IPS-18c (cell line): ENCODE data around the gene MED10.
"Not testable (repeated sequence)": the region's sequence is repeated elsewhere in the genome, so short reads cannot be mapped to it uniquely, and the experiment has no call there.

ENCODE experiments used
- H3K4me3 ChIP-seq: 2 replicates; pipeline ENCODE4 v1.7.0; 2013; ENCODE audit warnings: low read depth, mild to moderate bottlenecking, low read length, moderate library complexity; ENCODE audit not compliant: insufficient read depth
- H3K9me3 ChIP-seq: one replicate; pipeline ENCODE4 v1.6.1; 2013; ENCODE audit warnings: mild to moderate bottlenecking, low read length, moderate library complexity; ENCODE audit not compliant: control insufficient read depth, insufficient read depth

Gene MED10

DNA sequence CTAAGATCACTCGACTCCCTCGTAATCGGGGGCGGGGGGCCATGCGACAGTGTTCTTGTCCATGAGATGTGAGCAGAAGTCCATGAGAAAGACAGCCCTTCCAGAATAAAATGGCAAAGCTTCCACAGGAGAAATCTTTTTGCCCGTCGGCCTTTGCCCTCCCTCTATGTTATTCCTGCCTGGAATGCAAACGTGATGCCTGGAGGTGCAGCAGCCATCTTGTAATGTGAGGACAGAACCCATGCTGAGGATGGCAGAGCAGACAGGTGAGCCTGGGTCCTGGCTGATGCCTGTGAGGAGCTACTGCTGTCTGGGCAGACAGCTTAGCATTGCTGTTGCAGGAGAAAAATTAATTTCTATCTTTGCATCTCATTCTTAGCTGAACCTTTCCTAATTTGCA is 17.2 kb downstream of the MED10 start:
- no peak overlapping the region for H3K4me3 ChIP-seq

DNA sequence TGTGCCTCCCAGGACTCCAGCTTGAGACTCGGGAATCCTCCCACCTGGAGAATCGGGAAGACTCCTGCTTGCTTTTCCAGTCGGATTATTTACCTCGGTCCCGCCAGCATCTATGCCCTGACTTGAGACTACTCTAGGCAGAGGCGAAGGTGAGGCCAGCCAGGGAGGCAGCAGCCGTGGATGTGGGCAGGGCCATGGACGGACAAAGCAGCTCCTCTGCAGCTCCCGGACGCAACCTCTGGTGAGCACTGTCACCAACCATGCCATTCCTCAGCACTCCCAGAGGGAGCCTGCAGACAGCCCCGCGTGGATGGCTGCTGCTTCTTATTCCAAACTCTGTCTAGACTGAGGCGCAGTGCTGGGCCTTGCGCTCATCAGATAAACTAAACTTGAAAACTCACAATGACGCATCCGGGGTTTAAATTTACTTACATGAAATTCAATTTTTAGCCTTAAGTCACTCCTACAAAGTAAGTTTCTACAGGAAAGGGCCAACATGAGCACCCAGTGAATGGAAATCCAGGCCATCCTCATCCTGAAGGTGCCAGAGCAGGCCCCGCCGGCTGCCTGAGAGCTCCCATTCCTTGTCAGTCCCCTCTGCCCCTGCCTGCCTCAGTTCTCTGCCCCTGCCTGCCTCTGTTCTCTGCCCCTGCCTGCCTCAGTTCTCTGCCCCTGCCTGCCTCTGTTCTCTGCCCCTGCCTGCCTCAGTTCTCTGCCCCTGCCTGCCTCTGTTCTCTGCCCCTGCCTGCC is 17.8 kb downstream of the MED10 start:
- Histone ChIP-seq H3K4me3 (no peak overlapping the region), H3K9me3 (peaks cover 4% of the 10 kb centered on the region)

More for the DNA sequence above, 17.2 kb downstream of the MED10 start:
- peaks cover 4% of the 10 kb centered on the region for H3K9me3 ChIP-seq

DNA sequence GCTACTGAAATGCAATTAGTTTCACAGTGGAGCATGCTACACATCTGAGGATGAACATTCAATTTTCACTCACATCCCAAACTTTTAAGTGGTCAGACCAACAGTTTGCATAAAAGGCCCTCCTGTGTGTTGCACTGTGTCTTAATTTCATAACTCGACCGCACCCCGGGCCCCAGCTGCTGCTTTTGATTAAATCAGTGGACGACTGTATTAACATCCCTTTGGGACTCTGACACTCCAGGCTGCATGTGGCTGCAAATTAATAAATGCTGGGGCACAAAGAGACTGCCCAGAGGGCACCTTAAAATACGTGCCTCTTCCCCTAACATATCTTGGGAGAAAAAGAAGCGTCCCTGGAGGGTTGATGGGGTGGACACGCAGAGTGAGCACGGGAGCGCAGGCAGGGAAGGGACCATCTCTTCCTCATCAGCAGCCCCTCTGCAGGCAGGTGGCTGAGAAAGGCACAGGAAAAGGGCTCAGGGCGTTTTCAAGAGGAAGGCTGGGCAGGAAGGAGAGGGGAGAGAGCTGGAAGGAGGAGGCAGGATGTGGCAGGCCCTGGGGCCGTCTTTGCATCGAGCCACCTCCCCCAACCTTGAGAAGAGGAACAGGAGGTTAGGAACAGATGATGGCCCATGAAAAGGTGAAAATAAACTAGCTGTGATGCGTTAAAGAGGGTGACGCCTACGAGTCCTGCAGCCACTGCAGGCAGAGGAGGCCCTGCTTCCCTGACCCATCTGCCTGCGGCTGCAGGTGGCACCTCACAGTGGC is 18.6 kb downstream of the MED10 start:
- Histone ChIP-seq H3K4me3 (no peak overlapping the region), H3K9me3 (peaks cover 4% of the 10 kb centered on the region)

DNA sequence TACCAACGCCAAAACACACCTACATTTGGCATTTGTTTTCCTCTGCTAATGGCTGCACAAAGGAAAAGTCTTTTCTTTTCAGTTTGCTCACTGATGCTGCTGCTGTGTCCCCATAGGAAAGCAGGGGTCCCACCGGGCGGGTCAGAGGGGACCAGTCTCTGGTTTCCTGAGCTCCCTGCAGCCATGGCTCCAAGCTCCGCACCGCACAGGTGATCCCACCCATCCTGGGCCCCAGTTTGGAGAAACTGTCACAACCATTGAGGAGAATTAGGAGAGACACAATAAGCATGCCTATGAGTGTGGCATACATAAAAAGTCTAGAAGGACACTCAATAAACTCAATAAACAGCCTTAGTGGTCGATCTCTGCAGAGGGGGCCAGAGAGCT is 19.9 kb downstream of the MED10 start:
- Histone ChIP-seq H3K9me3 (peaks cover 4% of the 10 kb centered on the region), H3K4me3 (no peak overlapping the region)

DNA sequence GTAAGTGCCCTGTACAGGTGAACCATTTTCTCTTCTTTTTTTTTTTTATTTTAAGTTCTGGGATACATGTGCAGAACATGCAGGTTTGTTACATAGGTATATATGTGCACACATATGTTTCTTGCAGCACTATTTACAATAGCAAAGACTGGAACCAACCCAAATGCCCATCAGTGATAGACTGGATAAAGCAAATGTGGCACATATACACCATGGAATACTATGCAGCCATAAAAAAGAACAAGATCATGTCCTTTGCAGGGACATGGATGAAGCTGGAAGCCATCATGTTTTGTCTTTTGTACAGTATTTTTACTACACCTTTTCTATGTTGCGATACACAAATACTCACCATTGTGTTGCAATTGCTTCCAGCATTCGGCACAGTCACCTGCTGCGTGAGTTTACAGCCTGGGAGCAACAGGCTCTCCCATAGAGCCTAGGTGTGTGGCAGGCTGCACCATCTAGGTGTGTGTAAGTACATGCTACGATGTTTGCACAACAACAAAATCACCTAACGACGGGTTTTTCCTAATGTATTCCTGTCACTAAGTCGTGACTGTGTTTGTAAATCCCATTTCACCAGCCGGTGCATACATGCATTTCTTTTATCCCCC is 20.4 kb downstream of the MED10 start:
- H3K4me3 ChIP-seq, H3K9me3 ChIP-seq: not testable (repeated sequence)

DNA sequence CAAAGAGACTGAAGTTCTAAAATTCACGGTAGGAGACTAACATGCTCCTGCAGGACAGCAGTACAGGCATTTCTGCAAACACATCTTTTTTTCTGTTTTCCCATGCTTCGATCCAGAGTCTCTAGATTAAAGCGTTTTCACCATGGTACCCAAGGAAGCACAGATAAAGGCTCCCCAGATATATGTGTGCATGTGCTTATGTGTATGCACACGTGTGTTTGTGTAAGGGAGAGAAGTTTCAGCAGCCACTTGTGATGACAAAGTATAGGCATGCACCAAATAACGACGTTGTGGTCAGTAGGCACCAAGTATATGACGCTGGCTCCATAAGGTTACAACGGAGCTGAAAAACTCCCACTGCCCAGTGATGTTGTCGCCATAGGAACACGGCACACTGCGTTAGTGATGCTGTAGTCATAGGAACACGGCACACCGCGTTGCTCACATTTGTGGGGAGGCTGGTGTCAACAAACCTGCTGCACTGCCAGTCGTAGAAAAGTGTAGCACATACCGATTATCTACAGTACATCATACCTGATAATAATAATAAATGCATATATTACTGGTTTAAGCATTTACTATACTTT is 21.7 kb downstream of the MED10 start:
- peaks cover 4% of the 10 kb centered on the region for H3K9me3 ChIP-seq
- H3K4me3 ChIP-seq, result no peak overlapping the region

DNA sequence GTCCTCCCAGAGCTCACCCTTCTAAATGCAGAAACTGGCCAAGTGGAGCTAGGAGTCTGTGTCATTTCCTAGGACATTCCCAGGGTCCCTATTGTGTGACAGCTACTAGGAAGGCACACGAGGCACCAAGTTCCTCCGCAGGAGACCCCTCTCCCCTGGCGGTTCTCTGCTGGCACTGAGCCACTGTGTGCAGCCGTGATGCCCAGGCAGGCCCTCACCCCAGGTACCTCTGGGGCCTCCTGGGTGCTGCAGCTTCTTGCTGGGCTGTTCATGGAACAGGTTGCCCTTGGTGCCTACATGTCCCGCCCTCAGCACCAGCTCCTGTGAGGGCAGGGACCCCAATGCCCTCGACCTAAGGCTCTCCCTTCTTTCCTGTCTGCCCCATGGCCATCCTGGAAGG is 23.1 kb downstream of the MED10 start:
- Histone ChIP-seq H3K4me3 (no peak overlapping the region), H3K9me3 (peaks cover 2% of the 10 kb centered on the region)

DNA sequence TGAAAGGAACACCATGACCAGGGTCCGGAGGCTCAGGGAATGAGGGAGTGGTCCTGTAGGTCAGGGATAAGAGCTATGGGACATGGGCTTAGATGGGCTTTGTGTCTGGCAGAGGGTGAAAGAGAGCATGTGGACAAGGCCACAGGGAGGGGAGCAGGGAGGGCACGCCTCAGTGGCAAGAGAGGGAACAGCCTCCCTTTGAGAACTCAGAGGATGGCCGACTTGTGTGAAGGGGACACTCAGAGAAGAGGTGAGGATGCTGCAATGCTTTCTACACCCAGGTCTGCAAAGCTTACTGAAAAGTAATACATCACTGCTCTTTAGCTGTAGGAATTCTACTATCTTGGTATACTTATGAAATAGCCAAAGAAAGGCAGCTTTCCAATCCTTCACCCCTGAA is 23.5 kb downstream of the MED10 start:
- Histone ChIP-seq H3K4me3 (no peak overlapping the region), H3K9me3 (peaks cover 2% of the 10 kb centered on the region)

DNA sequence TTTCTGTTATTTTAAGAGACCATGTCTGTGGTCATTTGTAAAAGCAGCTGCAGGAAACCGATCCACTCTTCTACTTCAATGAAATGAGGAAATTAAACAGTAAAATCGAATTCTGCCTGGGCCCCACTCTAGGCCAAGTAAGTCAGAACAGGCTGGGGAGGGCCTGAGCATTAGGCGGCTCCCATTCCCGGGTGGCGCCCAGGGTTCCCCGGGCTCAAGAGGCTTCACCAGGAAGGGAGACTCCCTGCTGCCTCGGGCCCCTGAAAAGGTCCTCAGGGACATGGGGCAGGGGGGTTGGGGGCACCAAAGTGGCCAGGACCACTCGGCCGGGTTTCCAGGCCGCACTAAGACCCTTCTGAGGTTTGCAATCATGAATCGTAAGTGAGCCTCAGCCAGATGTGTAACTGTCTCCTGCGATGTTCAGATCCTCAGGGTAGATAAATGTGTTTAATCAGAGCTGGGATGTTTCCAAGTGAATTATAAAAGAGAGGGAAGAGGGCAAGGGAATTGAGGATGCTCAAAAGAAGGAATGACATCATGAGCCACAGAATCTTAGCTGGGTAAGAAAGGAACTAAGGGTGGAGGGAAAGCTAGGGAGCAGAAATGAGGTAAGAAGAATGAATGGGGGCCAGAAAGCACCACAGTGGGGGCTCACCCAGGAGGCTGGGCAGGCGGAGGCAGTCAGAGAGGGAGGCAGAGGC is 24.6 kb downstream of the MED10 start:
- peaks cover 2% of the 10 kb centered on the region for H3K9me3 ChIP-seq
- H3K4me3 ChIP-seq, result no peak overlapping the region

DNA sequence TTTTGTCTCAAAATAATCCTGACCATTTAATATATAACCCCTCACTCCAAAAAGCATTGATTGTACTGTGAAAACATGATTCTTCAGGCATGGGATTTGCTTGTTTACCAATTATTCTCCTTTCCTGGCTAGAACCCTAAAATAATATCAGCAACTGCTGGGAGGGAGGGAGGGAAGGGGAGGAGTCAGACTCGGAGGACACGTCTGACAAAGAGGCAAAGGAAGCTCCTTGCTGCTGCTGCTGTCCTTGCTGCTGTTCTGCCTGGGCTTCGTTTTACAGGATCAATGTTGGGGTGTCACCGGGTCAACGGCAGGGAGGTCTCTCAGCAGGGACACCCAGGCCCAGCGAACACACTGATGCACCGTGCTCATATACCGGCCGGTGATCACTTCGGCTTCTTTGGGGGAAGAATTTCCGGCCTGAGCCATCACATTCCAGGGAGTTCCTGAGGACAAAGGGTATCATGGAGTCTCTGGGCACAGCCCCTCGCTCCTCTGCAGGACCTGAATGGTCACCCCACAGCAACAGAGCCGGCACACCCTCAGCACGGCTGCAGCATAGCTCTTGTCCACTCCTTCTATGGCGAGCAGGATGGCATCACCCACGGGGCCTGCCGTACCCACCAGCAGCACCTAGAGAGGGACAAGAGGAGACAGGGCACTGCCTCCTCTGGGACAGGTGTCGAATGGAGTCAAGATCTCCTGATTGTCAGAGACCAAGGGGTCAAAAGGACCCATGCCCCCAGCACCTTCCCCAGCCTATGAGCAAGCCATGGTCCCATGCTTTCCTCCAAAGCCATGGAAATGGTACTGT is 27.9 kb downstream of the MED10 start:
- H3K9me3 ChIP-seq, result no peaks in the 10 kb centered on the region
- H3K4me3 ChIP-seq, result no peak overlapping the region

DNA sequence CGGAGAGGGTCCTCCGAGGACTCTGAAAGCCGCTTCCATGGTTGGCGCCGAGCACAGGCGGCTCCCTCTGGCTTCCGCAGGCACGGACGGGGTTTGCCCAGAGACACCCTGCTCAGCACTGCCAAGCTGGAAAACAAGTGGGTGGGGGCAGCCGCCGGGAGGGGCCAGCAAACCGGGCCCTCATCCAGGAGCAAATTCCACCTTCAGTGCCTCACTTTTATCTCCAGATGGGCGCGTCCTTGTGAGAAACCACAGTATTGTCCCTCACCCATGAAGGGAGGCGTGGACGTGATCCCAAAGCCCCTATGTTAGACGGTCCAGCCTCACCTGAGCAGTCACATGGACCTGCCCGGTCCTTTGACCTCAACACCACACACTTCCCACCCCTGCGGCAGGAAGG is 29.0 kb downstream of the MED10 start:
- H3K9me3 ChIP-seq, result no peaks in the 10 kb centered on the region
- H3K4me3 ChIP-seq, result no peak overlapping the region

DNA sequence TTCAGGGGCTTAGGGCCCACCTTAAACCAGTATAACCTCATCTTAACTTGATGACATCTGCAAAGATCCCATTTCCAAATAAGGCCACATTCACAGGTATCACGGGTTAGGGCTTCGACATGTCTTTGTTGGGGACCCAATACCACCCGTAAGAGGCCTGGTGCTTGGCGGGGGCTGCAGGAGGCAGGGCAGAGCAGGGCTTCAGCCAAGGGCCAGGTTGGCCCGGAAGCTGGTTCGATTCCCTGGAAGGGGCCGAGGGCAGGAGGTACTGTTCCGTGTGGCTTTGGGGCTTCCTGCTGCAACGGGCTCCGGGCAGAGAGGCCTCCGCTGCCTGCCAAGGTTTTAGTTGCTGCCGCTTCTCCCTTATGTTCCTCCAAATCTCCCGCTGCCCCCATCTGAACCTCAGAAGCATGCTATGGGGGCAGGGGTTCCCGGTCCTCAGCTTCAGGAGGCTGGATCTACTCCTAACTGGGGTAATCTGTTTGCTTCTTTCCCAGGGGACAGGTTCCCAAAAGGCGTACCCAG is 29.8 kb downstream of the MED10 start:
- Histone ChIP-seq H3K4me3 (no peak overlapping the region), H3K9me3 (no peaks in the 10 kb centered on the region)

DNA sequence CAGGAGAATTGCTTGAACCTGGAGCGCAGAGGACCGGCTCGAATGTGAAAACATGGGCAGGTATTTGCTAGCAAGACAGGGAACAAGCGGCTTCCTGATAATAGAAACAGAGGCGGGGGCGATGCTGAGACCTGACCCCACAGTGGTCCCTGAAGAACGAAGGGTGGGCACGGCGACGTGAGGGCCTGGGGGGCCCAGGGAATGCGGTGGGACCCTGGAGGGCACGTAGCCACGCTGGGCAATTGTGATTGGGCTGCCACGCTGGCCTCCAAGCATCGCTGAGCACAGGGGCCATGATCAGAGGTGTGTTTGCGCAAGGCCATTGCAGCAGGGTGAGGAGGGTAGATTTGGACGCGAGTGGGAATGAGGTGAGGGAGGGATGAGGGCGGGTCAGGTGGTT is 30.7 kb downstream of the MED10 start:
- no peaks in the 10 kb centered on the region for H3K9me3 ChIP-seq
- H3K4me3 ChIP-seq, result no peak overlapping the region

DNA sequence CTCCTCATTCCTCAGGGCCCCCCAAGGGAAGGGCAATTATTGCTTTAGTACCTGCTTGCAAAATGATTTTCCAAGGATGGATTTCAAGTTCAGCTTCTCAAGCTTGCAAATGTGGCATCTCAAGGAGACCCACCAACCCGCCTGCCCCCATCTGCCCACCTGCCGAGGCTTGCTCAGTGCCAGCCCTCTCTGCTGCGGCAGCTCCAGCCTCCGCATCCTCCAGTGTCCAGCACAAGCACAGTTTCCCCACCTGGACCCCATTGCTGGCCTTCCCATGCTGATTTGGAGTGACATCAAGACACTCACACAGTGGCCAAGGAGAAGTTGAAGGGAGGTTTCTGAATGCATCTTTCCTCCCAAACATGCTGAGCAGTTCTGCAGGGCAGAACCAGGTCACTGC is 31.2 kb downstream of the MED10 start:
- H3K9me3 ChIP-seq, result no peaks in the 10 kb centered on the region
- no peak overlapping the region for H3K4me3 ChIP-seq

DNA sequence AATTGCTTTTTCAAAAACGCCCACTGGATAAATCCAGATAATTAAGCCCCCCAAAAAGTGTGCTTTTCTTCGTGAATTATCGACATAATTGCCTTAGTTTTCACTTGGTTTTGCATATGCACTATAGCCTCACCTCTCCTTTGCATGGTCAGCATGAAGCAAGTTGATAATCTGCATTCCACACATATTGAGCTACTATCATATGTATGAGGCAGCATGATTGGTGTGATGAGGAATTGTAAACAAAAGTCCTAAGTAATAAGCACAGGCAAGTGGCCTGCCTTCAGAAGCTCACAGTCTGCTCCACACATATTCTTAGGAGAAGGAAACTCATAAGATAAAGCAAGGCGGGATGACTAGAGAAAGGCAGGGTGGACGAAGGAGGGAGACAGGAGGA is 33.8 kb downstream of the MED10 start:
- no peaks in the 10 kb centered on the region for H3K9me3 ChIP-seq

DNA sequence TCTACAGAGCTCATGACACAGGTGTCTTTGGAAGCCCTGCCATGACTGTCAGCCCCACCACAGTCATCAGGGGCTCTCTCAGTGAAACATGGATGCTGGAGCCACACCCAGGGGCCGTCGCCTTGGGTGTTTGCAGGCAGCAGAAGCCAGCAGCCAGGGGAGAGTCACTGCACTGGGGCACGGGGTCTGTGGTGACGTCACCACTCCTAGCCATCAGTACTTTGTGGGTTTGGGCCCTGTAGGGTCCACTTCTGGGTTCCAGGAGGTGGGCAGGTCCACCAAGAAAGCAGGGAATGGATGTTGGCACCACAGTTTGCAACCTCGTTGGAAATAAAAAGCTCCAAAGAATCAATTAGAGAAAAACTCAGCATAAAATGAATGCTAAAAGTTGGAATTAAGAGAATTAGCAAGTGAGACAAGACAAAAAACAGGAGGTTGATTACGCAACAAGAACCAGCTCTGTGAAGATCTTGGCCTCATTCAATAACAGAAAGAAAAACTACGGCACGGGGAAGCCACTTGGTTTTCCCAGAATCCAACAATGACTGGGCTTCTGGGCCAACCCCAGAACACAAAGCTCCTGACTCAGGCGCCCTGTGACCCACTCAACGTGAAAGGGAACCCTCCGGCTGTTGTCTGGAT is 34.3 kb downstream of the MED10 start:
- Histone ChIP-seq H3K9me3 (no peaks in the 10 kb centered on the region), H3K4me3 (no peak overlapping the region)

More for the DNA sequence above, 33.8 kb downstream of the MED10 start:
- H3K4me3 ChIP-seq, result no peak overlapping the region
